K562 (cell line): Measurements from ENCODE around the gene SLC35B1. TPM values are rescaled to one million over a fixed set of nuclear protein-coding genes. Genes with fewer than 3 reads are reported as not detected.
A peak's percentile ranks its signal among the peaks of the same experiment; 100 is the strongest.

Experiments used
- BCLAF1 ChIP-seq, 2 experiments: fragments of 450-650 bp in 1 of 2; IDR thresholded peaks; 2 replicates each; pipeline ENCODE4 v1.6.1; 2011 to 2017; ENCODE audit warnings: low read depth in 2 of 2, antibody characterized with exemption in 1 of 2, borderline replicate concordance in 1 of 2, low read length in 1 of 2, mild to moderate bottlenecking in 1 of 2, mixed read lengths in 1 of 2; ENCODE audit not compliant: control insufficient read depth in 1 of 2
- CBX3 ChIP-seq, 2 experiments: IDR thresholded peaks; 1 replicate in 1 of 2; 2 replicates in 1 of 2; pipeline ENCODE4 v1.6.1; 2012; ENCODE audit warnings: inconsistent platforms in 2 of 2, low read length in 2 of 2, borderline replicate concordance in 1 of 2, control low read depth in 1 of 2
- CBX5 ChIP-seq: IDR thresholded peaks from 2 replicates; pipeline ENCODE4 v1.6.1; 2014; ENCODE audit warnings: low read depth, borderline replicate concordance
- GATAD2A ChIP-seq: fragments of 450-650 bp; IDR thresholded peaks from 2 replicates; pipeline ENCODE4 v1.6.1; 2017
- GTF2B ChIP-seq: IDR thresholded peaks from 2 replicates; pipeline ENCODE4 v1.6.1; 2011; ENCODE audit not compliant: insufficient read length; ENCODE audit errors: extremely low read depth
- HDAC2 ChIP-seq: fragments of 450-650 bp; IDR thresholded peaks from 2 replicates; pipeline ENCODE4 v1.6.1; 2016; ENCODE audit warnings: mild to moderate bottlenecking
- HDAC3 ChIP-seq: fragments of 450-650 bp; IDR thresholded peaks from 2 replicates; pipeline ENCODE4 v1.6.1; 2018; ENCODE audit warnings: borderline replicate concordance, mild to moderate bottlenecking, moderate library complexity; ENCODE audit not compliant: partially characterized antibody
- HNRNPK ChIP-seq: fragments of 200-400 bp; formaldehyde crosslinking; IDR thresholded peaks from one replicate; pipeline ENCODE4 v1.6.1; 2018; ENCODE audit warnings: mild to moderate bottlenecking, low read depth, low read length; ENCODE audit not compliant: poor library complexity, severe bottlenecking
- KLF1 ChIP-seq: fragments of 450-650 bp; IDR thresholded peaks from 2 replicates; pipeline ENCODE4 v1.6.1; 2016; ENCODE audit warnings: missing genetic modification characterization, missing compliant biosample characterization
- MCM7 ChIP-seq, 2 experiments: fragments of 450-650 bp; IDR thresholded peaks; 2 replicates each; pipeline ENCODE4 v1.6.1; 2016 to 2018
- NFYB ChIP-seq: IDR thresholded peaks from 2 replicates; pipeline ENCODE4 v1.6.1; 2011; ENCODE audit warnings: mild to moderate bottlenecking, moderate library complexity; ENCODE audit not compliant: insufficient read length; ENCODE audit errors: extremely low read depth
- RB1 ChIP-seq: fragments of 450-650 bp; IDR thresholded peaks from 2 replicates; pipeline ENCODE4 v1.6.1; 2017; ENCODE audit warnings: low read depth, mild to moderate bottlenecking
- RBM17 ChIP-seq: fragments of 200-400 bp; formaldehyde crosslinking; IDR thresholded peaks from 2 replicates; pipeline ENCODE4 v1.6.1; 2017; ENCODE audit warnings: low read depth, mild to moderate bottlenecking, low read length, borderline replicate concordance
- ZNF134 ChIP-seq: fragments of 250-450 bp; sonication (Bioruptor Pico); conservative IDR thresholded peaks from 2 replicates; pipeline ENCODE4 v1.4.0; 2020
- ZNF668 ChIP-seq: fragments of 250-450 bp; sonication (Bioruptor Pico); IDR thresholded peaks from 2 replicates; pipeline ENCODE4 v1.8.0; 2022; ENCODE audit warnings: mild to moderate bottlenecking, inconsistent platforms
- polyA plus RNA-seq, 8 experiments: library from polyadenylated mRNA; depleted of rRNA in 4 of 8; stranded (reverse) in 5 of 8; unstranded in 3 of 8; fragments of >200 nt; fragmentation: Nextera tagmentation in 2 of 8; fragmentation: Illumina TruSeq in 1 of 8; extraction: Ambion mirVana in 2 of 8; extraction: Trizol in 1 of 8; gene quantifications; 2 replicates each; pipeline versions ENCODE4 v1.2.1 to v1.2.3, GENCODE V29; 2011 to 2014; ENCODE audit warnings: inconsistent platforms in 1 of 8, missing spikeins in 1 of 8
- total RNA-seq, 7 experiments: library from RNA; depleted of rRNA in 6 of 7; stranded (reverse); fragments of >200 nt in 6 of 7; fragmentation: Illumina TruSeq in 2 of 7; extraction: Trizol in 2 of 7; gene quantifications; 2 replicates each; pipeline versions ENCODE4 v1.2.1 to v1.2.3, GENCODE V29; 2011 to 2021; ENCODE audit warnings: low replicate concordance in 1 of 7
- TF ChIP-seq, protein P1 (sequence below): fragments of 450-650 bp; IDR thresholded peaks from 2 replicates; pipeline ENCODE4 v1.6.1; 2018; ENCODE audit not compliant: partially characterized antibody
- TF ChIP-seq, protein P2 (sequence below): sonication (generic); formaldehyde crosslinking; IDR thresholded peaks from 2 replicates; pipeline ENCODE4 v1.8.0; 2022; ENCODE audit warnings: mild to moderate bottlenecking, missing genetic modification reagents
- TF ChIP-seq, protein P3 (sequence below): fragments of 450-650 bp; formaldehyde crosslinking; IDR thresholded peaks from 2 replicates; pipeline ENCODE4 v1.4.0; 2022; ENCODE audit warnings: mild to moderate bottlenecking, moderate library complexity

The SLC35B1 gene
- total and polyA plus RNA-seq, 9 of the 15 experiments (the other 6 are each of a cell fraction or from before 2014, with no cell fraction given), result 51.4 to 87.9 (median 66.3) TPM

- TF ChIP-seq ZNF134, result no peak
- TF ChIP-seq CBX5, result no peak
- TF ChIP-seq, protein P1, sequence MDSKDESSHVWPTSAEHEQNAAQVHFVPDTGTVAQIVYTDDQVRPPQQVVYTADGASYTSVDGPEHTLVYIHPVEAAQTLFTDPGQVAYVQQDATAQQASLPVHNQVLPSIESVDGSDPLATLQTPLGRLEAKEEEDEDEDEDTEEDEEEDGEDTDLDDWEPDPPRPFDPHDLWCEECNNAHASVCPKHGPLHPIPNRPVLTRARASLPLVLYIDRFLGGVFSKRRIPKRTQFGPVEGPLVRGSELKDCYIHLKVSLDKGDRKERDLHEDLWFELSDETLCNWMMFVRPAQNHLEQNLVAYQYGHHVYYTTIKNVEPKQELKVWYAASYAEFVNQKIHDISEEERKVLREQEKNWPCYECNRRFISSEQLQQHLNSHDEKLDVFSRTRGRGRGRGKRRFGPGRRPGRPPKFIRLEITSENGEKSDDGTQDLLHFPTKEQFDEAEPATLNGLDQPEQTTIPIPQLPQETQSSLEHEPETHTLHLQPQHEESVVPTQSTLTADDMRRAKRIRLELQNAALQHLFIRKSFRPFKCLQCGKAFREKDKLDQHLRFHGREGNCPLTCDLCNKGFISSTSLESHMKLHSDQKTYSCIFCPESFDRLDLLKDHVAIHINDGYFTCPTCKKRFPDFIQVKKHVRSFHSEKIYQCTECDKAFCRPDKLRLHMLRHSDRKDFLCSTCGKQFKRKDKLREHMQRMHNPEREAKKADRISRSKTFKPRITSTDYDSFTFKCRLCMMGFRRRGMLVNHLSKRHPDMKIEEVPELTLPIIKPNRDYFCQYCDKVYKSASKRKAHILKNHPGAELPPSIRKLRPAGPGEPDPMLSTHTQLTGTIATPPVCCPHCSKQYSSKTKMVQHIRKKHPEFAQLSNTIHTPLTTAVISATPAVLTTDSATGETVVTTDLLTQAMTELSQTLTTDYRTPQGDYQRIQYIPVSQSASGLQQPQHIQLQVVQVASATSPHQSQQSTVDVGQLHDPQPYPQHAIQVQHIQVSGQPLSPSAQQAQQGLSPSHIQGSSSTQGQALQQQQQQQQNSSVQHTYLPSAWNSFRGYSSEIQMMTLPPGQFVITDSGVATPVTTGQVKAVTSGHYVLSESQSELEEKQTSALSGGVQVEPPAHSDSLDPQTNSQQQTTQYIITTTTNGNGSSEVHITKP, result peak; percentile 42
- no peak for TF ChIP-seq MCM7 (IDR thresholded peaks at IDR 0.05)
- TF ChIP-seq GATAD2A, result no peak
- TF ChIP-seq, protein P2, sequence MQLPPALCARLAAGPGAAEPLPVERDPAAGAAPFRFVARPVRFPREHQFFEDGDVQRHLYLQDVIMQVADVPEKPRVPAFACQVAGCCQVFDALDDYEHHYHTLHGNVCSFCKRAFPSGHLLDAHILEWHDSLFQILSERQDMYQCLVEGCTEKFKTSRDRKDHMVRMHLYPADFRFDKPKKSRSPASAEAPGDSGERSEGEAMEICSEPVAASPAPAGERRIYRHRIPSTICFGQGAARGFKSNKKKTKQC (CRISPR knock-in tag), result peak; percentile 80; the same call in 1 of the 2 replicates
- peak; percentile 85; the same call in 1 of the 2 replicates for TF ChIP-seq RB1
- TF ChIP-seq HDAC2, result peak; percentile 90
- TF ChIP-seq BCLAF1 (IDR thresholded peaks at IDR 0.05; ENCODE audit: borderline replicate concordance in 1 of 2, control insufficient read depth in 1 of 2, low read depth in 2 of 2, low read length in 1 of 2), result no peak
- TF ChIP-seq NFYB, result peak; percentile 2
- no peak for TF ChIP-seq HNRNPK
- TF ChIP-seq ZNF668, result no peak
- TF ChIP-seq KLF1 (tag), result no peak
- TF ChIP-seq GTF2B, result no peak
- no peak for TF ChIP-seq RBM17
- TF ChIP-seq, protein P3, sequence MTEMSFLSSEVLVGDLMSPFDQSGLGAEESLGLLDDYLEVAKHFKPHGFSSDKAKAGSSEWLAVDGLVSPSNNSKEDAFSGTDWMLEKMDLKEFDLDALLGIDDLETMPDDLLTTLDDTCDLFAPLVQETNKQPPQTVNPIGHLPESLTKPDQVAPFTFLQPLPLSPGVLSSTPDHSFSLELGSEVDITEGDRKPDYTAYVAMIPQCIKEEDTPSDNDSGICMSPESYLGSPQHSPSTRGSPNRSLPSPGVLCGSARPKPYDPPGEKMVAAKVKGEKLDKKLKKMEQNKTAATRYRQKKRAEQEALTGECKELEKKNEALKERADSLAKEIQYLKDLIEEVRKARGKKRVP (CRISPR knock-in tag), result no peak
- TF ChIP-seq HDAC3, result no peak
- peak in 1 of 2 experiments; percentile 99; a peak in 2 of 3 replicates for TF ChIP-seq CBX3 (IDR thresholded peaks at IDR 0.05; ENCODE audit: borderline replicate concordance in 1 of 2, low read length in 2 of 2)
Measured at GRCh38 chr17:49677933-49678847, 29.6 kb downstream of the SLC35B1 start, which contains the start of gene SPOP (continued).
